ENCODE results near the gene SCRN1.

DNA sequence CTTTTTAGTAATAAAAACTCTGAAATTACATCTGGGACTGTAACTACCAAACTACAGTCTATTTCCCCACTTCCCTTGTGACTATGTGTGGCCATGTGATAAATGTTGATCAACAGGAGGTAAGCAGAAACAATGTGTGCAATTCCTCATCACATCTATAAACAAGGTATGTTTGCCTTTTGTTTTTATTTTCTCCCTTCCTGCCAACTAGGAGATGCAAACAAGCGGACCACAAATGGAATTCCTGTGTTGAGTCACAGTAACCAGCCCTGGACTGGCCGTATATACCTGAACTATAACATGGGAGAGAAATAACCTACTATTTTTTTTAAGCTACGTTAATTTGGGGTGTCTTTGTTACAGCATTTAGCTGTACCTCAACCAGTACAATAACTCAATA lies 52.5 kb downstream of the SCRN1 start:
- TF ChIP-seq, protein P1, sequence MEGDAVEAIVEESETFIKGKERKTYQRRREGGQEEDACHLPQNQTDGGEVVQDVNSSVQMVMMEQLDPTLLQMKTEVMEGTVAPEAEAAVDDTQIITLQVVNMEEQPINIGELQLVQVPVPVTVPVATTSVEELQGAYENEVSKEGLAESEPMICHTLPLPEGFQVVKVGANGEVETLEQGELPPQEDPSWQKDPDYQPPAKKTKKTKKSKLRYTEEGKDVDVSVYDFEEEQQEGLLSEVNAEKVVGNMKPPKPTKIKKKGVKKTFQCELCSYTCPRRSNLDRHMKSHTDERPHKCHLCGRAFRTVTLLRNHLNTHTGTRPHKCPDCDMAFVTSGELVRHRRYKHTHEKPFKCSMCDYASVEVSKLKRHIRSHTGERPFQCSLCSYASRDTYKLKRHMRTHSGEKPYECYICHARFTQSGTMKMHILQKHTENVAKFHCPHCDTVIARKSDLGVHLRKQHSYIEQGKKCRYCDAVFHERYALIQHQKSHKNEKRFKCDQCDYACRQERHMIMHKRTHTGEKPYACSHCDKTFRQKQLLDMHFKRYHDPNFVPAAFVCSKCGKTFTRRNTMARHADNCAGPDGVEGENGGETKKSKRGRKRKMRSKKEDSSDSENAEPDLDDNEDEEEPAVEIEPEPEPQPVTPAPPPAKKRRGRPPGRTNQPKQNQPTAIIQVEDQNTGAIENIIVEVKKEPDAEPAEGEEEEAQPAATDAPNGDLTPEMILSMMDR (conservative IDR thresholded peaks at IDR 0.05 in 1 of 2, IDR thresholded peaks at IDR 0.05 in 1 of 2; ENCODE audit: extremely low read depth in 1 of 2, insufficient read depth in 1 of 2, low read depth in 1 of 2, low read length in 2 of 2): no peak
- no peak for TF ChIP-seq EZH2 (IDR thresholded peaks at IDR 0.05; ENCODE audit: borderline replicate concordance, low read length)

Measured in mammary epithelial cell (primary cell).